GM21786 (cell line): ENCODE results near the gene CACNA2D3.

Experiments used
- ATAC-seq: cut with Tn5 transposase; IDR thresholded peaks from one replicate; pipeline ENCODE4 v1.9.1; 2021; ENCODE audit not compliant: unreplicated experiment

Gene CACNA2D3

DNA sequence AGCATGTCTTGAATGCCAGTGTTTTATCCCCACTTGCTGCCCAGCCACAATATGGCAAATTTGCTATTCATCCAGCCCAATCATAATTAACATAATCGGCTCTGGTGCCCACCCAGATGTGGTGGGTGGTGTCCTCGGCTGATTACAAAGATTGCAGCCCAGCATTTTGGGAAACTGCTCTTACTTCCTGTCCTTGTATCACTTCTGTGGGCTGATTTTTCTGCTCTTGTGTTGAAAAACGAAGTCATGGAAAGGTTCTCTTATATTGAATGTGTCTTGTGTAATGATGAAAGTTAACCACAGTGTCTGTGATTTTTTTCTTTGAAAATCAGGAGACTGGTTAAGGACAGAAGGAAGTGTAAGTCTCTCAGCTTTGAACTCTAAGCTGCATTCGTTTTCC is 141.7 kb downstream of the CACNA2D3 start:
- ATAC-seq, result no peak

DNA sequence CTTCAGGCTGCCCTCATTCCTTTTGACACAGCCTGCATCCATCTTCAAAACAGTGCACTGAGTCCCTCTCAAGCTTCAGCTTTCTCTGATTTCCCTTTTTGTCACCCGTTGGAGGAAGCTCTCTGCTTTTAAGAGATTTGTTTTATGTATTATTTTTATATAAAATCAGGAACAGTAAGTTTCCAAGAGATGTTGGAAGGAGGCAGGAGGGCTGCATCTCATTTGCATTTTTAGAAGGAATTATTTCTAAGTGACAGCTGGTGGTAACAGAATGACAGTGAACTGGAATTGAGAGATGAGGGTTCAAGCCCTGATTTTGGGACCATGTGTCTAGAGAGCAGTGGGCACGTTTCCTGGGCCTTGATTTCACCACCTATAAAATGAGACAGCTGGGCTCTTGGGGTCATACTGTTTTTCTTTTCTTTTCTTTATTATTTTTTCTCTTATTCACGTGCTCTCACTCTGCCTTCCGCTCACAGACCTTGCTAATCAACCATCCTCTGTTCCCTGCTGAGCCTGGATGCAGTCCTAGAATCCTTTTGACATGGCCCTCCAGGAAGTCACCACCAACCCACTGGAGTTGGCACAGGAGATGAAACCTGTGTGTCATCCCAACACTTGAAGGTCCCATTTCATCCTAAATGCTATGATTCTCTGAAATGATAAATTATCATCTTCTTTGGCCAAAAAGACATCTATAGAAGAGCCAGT is 148.6 kb downstream of the CACNA2D3 start:
- no peak for ATAC-seq

DNA sequence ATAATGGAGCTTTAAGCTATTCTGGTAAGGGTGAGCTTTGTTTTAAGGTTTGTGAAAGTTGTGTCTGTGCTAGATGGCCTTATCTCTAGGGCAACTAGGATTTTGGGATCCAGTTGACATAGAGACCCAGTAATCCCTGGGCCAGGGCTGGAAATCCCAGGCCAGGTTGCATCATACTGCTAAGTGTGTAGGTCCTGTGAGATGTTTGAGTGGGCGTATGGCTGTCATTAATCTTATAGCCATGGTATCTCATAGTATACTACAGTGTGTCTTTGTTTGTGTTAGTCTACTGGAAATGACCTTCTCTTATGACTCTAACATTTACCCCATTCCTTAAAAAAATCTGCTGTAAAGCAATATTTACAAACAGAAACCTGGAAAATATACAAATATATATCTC is 151.4 kb downstream of the CACNA2D3 start:
- ATAC-seq, result no peak

- no peak for ATAC-seq
Observed at GRCh38 chr3:54274607-54275006, 152.3 kb downstream of the CACNA2D3 start.

GRCh38 chr3:54279005-54279583 is 156.7 kb downstream of the CACNA2D3 start:
- no peak for ATAC-seq

GRCh38 chr3:54283470-54283869 is 161.1 kb downstream of the CACNA2D3 start:
- no peak for ATAC-seq

DNA sequence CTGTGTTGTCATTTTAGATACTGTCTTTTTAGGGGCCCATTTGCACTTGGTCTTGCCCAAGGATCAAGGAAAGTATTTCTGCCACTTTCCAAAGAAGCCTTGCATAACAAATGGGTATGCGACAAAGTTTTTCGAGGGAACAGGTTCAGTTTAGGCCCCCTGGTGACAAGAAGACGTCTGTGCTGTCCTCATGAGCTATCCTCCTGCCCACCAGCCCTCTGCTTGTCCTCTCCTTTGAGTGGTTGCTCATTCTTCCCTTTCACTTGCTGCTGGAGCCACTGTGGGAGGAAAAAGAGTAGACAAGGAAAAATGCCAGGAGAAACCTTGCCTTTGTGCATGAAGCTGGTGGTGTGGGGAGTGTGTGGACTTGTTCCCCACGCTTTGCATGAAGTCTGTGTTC is 171.9 kb downstream of the CACNA2D3 start:
- ATAC-seq, result no peak

GRCh38 chr3:54296531-54296930 is 174.2 kb downstream of the CACNA2D3 start:
- no peak for ATAC-seq

GRCh38 chr3:54299169-54299935 is 177.0 kb downstream of the CACNA2D3 start:
- ATAC-seq, result no peak

DNA sequence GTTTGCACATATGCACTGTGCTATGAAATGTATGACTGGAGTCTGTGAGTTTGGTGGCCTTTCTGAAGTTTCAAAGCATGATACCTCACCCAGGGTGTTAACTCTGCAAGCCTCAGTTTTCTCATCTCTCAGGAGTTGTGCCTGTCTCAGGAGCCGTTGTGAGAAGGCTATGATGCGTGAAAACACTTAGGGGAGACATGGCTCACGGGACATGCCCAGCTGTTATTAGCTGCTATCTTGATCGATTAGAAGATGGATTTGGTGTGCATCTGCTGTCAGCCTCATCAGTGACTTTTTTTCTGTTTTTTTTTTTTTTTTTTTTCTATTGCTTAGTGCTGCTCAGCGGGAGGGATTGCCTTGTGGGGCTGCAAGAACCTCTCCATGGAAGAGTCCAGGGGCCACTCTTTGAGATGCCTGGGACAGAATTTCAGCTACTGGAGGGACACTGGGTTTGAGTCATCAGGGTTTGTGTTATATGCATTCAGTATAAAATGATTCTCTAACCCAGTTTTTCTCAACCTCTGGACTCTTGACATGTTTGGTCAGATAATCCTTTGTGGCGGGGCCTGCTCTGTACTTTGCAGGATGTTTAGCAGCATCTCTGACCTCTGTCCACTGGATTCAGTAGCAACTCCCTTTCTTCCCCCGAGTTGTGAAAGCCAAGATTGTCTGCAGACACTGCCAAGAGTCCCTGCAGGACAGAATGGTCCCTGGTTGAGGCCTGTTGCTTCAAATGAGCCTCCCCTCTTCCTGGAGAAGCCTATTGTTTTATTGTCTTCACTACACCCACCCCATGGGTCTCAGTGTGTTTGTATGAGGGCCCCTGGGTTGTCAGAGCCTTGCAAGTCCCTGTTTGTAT is 181.4 kb downstream of the CACNA2D3 start:
- no peak for ATAC-seq

DNA sequence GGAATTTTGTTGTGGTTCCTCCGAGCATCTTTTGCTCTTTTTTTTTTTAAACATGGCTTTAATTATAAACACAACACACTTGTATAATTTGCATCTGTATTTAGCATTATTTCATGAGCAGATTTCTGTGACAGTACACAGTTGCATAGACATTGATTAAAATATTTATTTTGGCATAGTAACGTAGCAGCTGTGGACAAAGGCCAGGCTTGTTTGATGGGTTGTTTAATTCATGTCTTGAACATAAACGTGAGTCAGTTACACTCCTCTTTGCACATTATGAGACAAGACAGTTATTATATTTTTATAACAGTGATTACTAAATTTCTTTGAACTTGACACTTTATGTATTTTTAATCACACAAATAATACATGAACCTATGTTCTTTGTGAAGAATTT is 182.5 kb downstream of the CACNA2D3 start:
- ATAC-seq, result no peak

- no peak for ATAC-seq
Observed at GRCh38 chr3:54305409-54306099, 183.2 kb downstream of the CACNA2D3 start.

GRCh38 chr3:54307566-54308180 is 185.3 kb downstream of the CACNA2D3 start:
- ATAC-seq, result no peak

GRCh38 chr3:54309601-54310000 is 187.2 kb downstream of the CACNA2D3 start:
- ATAC-seq, result no peak

- no peak for ATAC-seq
Observed at GRCh38 chr3:54311211-54311747, 188.9 kb downstream of the CACNA2D3 start.

- no peak for ATAC-seq
Observed at GRCh38 chr3:54312156-54312899, 190.0 kb downstream of the CACNA2D3 start.

GRCh38 chr3:54313418-54313817 is 191.1 kb downstream of the CACNA2D3 start:
- no peak for ATAC-seq

DNA sequence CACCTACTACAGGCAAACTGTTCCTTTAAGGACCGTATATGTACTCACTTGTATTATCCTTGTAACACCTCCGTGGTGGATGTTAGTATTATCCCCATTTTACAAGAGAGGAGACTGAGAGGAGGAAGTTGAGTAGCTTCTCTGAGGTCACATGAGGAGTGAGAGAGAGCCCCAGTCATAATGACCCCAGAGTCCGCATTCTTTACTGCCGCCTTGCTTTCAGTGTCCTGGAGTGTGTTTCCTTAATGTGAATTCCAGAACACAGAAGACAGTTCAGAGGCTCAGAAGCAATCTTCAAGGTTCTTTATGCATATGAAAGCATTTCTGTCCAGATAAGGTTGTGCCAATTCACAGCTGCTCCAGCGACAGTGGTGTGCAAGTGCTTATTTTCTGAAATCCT is 199.2 kb downstream of the CACNA2D3 start:
- ATAC-seq, result no peak

- no peak for ATAC-seq
Observed at GRCh38 chr3:54322354-54322753, 200.0 kb downstream of the CACNA2D3 start.
